Fibroblast of lung (primary cell): Measurements from ENCODE around the gene DNAJB11. TPM values are rescaled to one million over a fixed set of nuclear protein-coding genes. Genes with fewer than 3 reads are reported as not detected.

Source experiments
- DNase-seq, 2 donors: peaks; one replicate each; pipeline versions ENCODE4 v3.0.0 to v3.0.0-alpha.2; 2010; ENCODE audit warnings: low read depth in 2 of 2
- H2AFZ ChIP-seq: 2 replicates; pipeline ENCODE4 v1.5.1; 2012; ENCODE audit warnings: low read length, control low read depth, inconsistent platforms
- H3K27ac ChIP-seq: 2 replicates; pipeline ENCODE4 v1.5.1; 2011; ENCODE audit warnings: low read length, control low read depth; ENCODE audit not compliant: insufficient read depth
- H3K27me3 ChIP-seq: 2 replicates; pipeline ENCODE4 v1.5.1; 2011; ENCODE audit warnings: mild to moderate bottlenecking, low read length; ENCODE audit not compliant: control insufficient read depth, insufficient read depth
- H3K36me3 ChIP-seq: 2 replicates; pipeline ENCODE4 v1.5.1; 2011; ENCODE audit warnings: low read length; ENCODE audit not compliant: control insufficient read depth, insufficient read depth
- H3K4me1 ChIP-seq: 2 replicates; pipeline ENCODE4 v1.5.1; 2011; ENCODE audit warnings: low read length; ENCODE audit not compliant: control insufficient read depth, insufficient read depth; ENCODE audit errors: extremely low read depth
- H3K4me2 ChIP-seq: 2 replicates; pipeline ENCODE4 v1.5.1; 2011; ENCODE audit warnings: low read length, control low read depth; ENCODE audit not compliant: insufficient read depth; ENCODE audit errors: extremely low read depth
- H3K4me3 ChIP-seq, 4 experiments: fragments of 200-600 bp in 1 of 4; sonication (generic) in 1 of 4; replicated peaks in 1 of 4; 2 replicates each; pipeline ENCODE4 v1.5.1; 2011 to 2016; ENCODE audit warnings: low read length in 4 of 4, low read depth in 3 of 4, mild to moderate bottlenecking in 3 of 4, control low read depth in 2 of 4, inconsistent platforms in 1 of 4, mixed read lengths in 1 of 4; ENCODE audit not compliant: insufficient read depth in 1 of 4; ENCODE audit errors: control extremely low read depth in 1 of 4
- H3K79me2 ChIP-seq: 2 replicates; pipeline ENCODE4 v1.5.1; 2012; ENCODE audit warnings: mild to moderate bottlenecking, low read length, inconsistent platforms; ENCODE audit not compliant: control insufficient read depth, insufficient read depth
- H3K9ac ChIP-seq: 2 replicates; pipeline ENCODE4 v1.5.1; 2011; ENCODE audit warnings: mild to moderate bottlenecking, low read length, control low read depth; ENCODE audit not compliant: insufficient read depth
- H3K9me3 ChIP-seq: 2 replicates; pipeline ENCODE4 v1.5.1; 2012; ENCODE audit warnings: low read depth, low read length; ENCODE audit not compliant: control insufficient read depth, insufficient read depth
- H4K20me1 ChIP-seq: 2 replicates; pipeline ENCODE4 v1.5.1; 2011; ENCODE audit warnings: low read length; ENCODE audit not compliant: control insufficient read depth, insufficient read depth; ENCODE audit errors: extremely low read depth
- EZH2 ChIP-seq: IDR thresholded peaks from 2 replicates; pipeline ENCODE4 v1.5.1; 2012; ENCODE audit warnings: low read length, control low read depth, mild to moderate bottlenecking; ENCODE audit errors: missing control alignments
- polyA plus RNA-seq, 2 donors: library from polyadenylated mRNA; depleted of rRNA in 1 of 2; stranded (reverse) in 1 of 2; unstranded in 1 of 2; fragments of >200 nt; gene quantifications; 2 replicates each; pipeline ENCODE4 v1.2.1, GENCODE V29; 2011 to 2012; ENCODE audit warnings: missing spikeins in 1 of 2
- total RNA-seq: library from RNA; depleted of rRNA; stranded (reverse); fragments of >200 nt; gene quantifications from 2 replicates; pipeline ENCODE4 v1.2.1, GENCODE V29; 2014
- TF ChIP-seq, protein P1 (sequence below), 2 donors: IDR thresholded peaks in 1 of 2; conservative IDR thresholded peaks in 1 of 2; 1 replicate in 1 of 2; 2 replicates in 1 of 2; pipeline ENCODE4 v1.5.1; 2011 to 2012; ENCODE audit warnings: low read length in 2 of 2, control low read depth in 1 of 2, inconsistent platforms in 1 of 2, low read depth in 1 of 2, mild to moderate bottlenecking in 1 of 2

Gene DNAJB11
- total and polyA plus RNA-seq, 2 donors (not counting 1 experiment from before 2014, with no cell fraction given), result 37.5 to 59.1 TPM

DNA sequence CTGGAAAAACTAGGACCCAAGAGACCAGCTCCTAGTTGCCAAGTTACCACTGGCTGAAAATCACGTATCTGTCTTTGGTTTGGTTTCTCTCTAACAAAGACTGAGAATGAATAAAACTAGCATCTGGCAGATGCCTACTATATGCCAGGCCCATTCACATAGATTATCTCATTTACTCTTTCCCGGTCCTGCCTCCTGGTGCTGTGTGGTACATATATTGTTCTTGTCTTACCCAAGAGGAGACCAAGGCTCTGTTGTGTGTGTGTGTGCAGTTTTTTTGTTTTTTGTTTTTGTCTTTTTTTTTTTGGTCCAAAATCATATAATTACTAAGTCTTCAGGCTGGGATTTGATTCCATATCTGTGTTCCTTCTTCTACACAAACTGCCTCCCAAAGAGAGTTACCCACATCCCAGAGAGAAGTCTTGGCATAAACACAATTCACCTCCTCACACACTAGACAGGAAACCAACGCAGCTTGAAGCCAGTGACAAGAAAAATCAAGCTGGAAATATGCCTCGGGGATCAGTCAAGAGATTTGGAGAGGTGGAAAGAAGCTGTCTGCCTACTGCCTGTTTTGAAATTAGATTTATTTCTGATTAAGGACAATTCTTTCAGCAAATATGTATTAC lies 43.2 kb downstream of the DNAJB11 start:
- no peak overlapping the region for H3K4me3 ChIP-seq
- H2AFZ ChIP-seq, result no peak overlapping the region
- no peaks in the 10 kb centered on the region for H3K79me2 ChIP-seq
- no peak for TF ChIP-seq EZH2
- TF ChIP-seq, protein P1, sequence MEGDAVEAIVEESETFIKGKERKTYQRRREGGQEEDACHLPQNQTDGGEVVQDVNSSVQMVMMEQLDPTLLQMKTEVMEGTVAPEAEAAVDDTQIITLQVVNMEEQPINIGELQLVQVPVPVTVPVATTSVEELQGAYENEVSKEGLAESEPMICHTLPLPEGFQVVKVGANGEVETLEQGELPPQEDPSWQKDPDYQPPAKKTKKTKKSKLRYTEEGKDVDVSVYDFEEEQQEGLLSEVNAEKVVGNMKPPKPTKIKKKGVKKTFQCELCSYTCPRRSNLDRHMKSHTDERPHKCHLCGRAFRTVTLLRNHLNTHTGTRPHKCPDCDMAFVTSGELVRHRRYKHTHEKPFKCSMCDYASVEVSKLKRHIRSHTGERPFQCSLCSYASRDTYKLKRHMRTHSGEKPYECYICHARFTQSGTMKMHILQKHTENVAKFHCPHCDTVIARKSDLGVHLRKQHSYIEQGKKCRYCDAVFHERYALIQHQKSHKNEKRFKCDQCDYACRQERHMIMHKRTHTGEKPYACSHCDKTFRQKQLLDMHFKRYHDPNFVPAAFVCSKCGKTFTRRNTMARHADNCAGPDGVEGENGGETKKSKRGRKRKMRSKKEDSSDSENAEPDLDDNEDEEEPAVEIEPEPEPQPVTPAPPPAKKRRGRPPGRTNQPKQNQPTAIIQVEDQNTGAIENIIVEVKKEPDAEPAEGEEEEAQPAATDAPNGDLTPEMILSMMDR (conservative IDR thresholded peaks at IDR 0.05 in 1 of 2, IDR thresholded peaks at IDR 0.05 in 1 of 2; ENCODE audit: low read depth in 1 of 2, low read length in 2 of 2), result no peak
- H3K4me1 ChIP-seq, result no peaks in the 10 kb centered on the region
- H3K27me3 ChIP-seq, result peaks cover 9% of the 10 kb centered on the region
- H3K9ac ChIP-seq, result no peak overlapping the region
- H3K27ac ChIP-seq, result no peak overlapping the region
- DNase-seq, result no peak
- no peaks in the 10 kb centered on the region for H3K36me3 ChIP-seq
- H4K20me1 ChIP-seq, result no peaks in the 10 kb centered on the region
- H3K9me3 ChIP-seq, result no peaks in the 10 kb centered on the region
- H3K4me2 ChIP-seq, result no peak overlapping the region

- TF ChIP-seq EZH2, result no peak
- TF ChIP-seq, protein P1 (conservative IDR thresholded peaks at IDR 0.05 in 1 of 2, IDR thresholded peaks at IDR 0.05 in 1 of 2; ENCODE audit: low read depth in 1 of 2, low read length in 2 of 2), result no peak
- no peak overlapping the region for H2AFZ ChIP-seq
- no peaks in the 10 kb centered on the region for H3K36me3 ChIP-seq
Measured at GRCh38 chr3:186614266-186614596, 43.7 kb downstream of the DNAJB11 start.

DNA sequence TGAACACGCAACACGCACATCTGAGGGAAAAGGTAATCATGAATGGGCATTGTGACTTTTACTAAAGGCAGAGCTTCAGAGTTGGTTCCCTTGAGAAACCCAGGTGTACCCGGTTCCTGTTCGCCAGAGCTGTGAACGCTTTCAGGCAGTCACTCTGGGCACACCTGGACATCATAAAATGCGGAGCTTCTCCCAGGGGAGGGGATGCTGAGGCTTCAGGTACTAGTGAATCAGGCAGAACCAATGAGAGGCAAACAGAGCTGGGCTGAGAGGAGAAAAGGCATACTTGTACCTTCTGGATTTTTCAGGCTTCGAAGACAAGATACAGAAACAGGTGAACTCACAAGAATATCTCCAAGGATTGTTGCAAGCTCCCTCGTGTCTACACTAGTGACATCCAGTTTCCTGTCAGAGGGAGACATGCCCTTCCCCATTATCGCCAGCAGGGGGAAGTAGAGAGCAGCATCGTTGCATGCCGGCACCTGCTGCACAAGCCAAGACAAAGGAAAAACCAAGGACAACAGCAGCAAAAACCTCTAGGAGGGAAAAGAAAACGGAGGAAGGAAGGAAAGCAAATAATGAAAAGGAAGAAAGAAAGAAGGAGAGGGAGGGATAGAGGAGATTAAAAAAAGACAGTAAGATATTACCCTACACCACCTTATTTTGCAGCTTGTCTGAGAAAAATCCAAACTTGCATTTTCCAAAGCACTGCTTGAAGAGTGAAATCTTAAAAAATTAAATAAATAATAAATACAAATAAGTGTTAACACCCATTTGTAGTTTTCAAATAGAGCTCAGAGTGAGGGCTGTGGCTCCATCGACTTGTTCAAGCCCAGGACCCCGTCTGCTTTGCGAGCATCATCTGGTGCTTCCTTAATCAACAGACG lies 44.3 kb downstream of the DNAJB11 start:
- H3K9ac ChIP-seq, result no peak overlapping the region
- H3K79me2 ChIP-seq, result no peaks in the 10 kb centered on the region
- H3K4me3 ChIP-seq, result no peak overlapping the region
- peak; percentile 42 to 66 for DNase-seq
- no peak overlapping the region for H3K27ac ChIP-seq
- no peak overlapping the region for H2AFZ ChIP-seq
- no peaks in the 10 kb centered on the region for H3K9me3 ChIP-seq
- H3K4me1 ChIP-seq, result no peaks in the 10 kb centered on the region
- no peak for TF ChIP-seq EZH2
- TF ChIP-seq, protein P1 (conservative IDR thresholded peaks at IDR 0.05 in 1 of 2, IDR thresholded peaks at IDR 0.05 in 1 of 2; ENCODE audit: low read depth in 1 of 2, low read length in 2 of 2), result peak; percentile 98 to 99
- no peak overlapping the region for H3K4me2 ChIP-seq
- H4K20me1 ChIP-seq, result no peaks in the 10 kb centered on the region
- no peaks in the 10 kb centered on the region for H3K36me3 ChIP-seq
- peaks cover 9% of the 10 kb centered on the region for H3K27me3 ChIP-seq

More at GRCh38 chr3:186614266-186614596, 43.7 kb downstream of the DNAJB11 start:
- H3K9me3 ChIP-seq, result no peaks in the 10 kb centered on the region
- peaks cover 9% of the 10 kb centered on the region for H3K27me3 ChIP-seq
- no peak overlapping the region for H3K4me3 ChIP-seq
- no peak overlapping the region for H3K27ac ChIP-seq
- H3K4me2 ChIP-seq, result no peak overlapping the region
- no peak overlapping the region for H3K9ac ChIP-seq
- H4K20me1 ChIP-seq, result no peaks in the 10 kb centered on the region
- no peak for DNase-seq
- H3K79me2 ChIP-seq, result no peaks in the 10 kb centered on the region
- no peaks in the 10 kb centered on the region for H3K4me1 ChIP-seq
